Epithelial cell of proximal tubule (primary cell): ENCODE data around the gene HEMGN. TPM values are rescaled to one million over a fixed set of nuclear protein-coding genes. Genes with fewer than 3 reads are reported as not detected.

Experiments
- DNase-seq: peaks from one replicate; pipeline ENCODE4 v3.0.0-alpha.2; 2011; ENCODE audit warnings: low read depth
- H3K4me3 ChIP-seq: 2 replicates; pipeline ENCODE4 v1.5.1; 2011; ENCODE audit warnings: low read depth, mild to moderate bottlenecking, low read length
- total RNA-seq: library from RNA; depleted of rRNA; stranded (reverse); fragments of >200 nt; gene quantifications from 2 replicates; pipeline ENCODE4 v1.2.3, GENCODE V29; 2015
- TF ChIP-seq, protein P1 (sequence below): conservative IDR thresholded peaks from 2 replicates; pipeline ENCODE4 v1.5.1; 2012; ENCODE audit warnings: low read depth, mild to moderate bottlenecking, low read length

Gene HEMGN
- total RNA-seq, 1 donor from 2014 or later, result not detected

DNA sequence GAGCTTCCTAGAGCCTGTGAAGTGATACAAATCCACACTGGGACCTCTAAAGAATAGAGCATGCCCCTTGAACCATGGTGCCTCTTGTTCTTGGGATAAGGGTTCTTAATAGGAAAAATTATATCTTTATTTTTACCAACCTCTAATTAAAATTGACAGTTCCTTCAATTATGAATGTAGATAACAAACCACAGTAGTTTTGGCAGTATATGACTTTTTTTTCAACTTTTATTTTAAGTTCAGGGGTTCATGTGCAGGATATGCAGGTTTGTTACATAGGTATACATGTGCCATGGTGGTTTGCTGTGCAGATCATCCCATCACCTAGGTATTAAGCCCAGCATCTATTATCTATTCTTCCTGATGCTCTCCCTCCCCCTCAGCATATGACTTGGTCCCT, 974 bp downstream of the HEMGN start:
- TF ChIP-seq, protein P1, sequence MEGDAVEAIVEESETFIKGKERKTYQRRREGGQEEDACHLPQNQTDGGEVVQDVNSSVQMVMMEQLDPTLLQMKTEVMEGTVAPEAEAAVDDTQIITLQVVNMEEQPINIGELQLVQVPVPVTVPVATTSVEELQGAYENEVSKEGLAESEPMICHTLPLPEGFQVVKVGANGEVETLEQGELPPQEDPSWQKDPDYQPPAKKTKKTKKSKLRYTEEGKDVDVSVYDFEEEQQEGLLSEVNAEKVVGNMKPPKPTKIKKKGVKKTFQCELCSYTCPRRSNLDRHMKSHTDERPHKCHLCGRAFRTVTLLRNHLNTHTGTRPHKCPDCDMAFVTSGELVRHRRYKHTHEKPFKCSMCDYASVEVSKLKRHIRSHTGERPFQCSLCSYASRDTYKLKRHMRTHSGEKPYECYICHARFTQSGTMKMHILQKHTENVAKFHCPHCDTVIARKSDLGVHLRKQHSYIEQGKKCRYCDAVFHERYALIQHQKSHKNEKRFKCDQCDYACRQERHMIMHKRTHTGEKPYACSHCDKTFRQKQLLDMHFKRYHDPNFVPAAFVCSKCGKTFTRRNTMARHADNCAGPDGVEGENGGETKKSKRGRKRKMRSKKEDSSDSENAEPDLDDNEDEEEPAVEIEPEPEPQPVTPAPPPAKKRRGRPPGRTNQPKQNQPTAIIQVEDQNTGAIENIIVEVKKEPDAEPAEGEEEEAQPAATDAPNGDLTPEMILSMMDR, result no peak
- H3K4me3 ChIP-seq, result no peak overlapping the region
- no peak for DNase-seq

DNA sequence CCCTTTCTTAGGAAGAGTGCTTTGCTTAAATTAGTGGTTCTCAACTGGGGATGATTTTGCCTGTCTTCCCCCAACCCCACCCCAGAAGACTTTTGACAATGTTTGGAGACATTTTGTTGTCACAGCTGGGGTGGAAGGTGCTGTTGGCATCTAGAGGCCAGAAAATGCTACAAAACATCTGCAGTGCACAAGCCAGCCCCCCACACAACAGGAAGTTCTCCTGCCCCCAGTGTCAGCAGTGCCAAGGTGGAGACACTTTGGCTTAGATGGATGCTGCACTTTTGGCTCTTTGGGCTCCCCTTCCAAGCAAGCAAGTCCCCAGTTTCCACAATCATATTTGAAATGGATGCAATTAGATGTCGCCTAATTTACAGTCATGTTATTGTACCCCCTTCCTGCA, 2.7 kb downstream of the HEMGN start:
- TF ChIP-seq, protein P1, result no peak
- no peak for DNase-seq
- no peak overlapping the region for H3K4me3 ChIP-seq

DNA sequence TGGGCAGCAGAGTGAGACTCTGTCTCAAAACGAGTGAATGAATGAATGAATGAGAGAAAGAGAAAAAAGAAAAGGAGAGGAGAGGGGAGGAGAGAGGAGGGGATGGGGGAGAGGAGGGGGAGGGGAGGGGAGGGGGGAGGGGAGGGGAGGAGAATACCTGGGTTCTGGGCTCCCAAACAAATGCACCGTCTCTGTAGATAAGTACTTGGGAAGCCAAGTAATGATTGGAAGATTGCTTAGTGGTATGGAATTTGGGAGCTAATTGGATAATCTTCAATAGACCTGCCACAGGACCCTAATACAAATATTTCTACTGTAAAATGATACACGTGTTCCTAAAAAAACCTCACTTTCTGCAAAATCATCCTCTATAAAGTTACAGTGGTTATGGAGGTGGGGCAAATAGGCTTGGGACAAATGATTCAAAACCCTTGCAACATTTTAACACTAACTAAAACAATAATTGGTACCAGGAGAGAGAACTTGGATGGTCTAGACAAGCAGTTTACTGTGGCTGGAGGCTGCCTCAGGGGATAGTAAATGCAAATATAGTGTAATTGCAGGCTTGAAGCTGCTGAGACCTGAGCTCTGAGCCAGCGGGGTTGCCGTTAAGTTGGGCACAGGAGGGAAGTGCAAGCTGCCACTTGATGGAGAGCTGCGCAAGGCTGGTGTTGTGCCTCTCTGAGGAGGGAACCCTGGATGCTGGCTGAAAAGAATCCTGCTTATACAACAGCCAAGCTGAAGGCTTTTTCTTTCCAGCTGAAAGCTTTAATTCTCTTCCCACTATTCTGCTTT, 3.5 kb downstream of the HEMGN start:
- no peak overlapping the region for H3K4me3 ChIP-seq
- DNase-seq, result no peak
- TF ChIP-seq, protein P1, result no peak

DNA sequence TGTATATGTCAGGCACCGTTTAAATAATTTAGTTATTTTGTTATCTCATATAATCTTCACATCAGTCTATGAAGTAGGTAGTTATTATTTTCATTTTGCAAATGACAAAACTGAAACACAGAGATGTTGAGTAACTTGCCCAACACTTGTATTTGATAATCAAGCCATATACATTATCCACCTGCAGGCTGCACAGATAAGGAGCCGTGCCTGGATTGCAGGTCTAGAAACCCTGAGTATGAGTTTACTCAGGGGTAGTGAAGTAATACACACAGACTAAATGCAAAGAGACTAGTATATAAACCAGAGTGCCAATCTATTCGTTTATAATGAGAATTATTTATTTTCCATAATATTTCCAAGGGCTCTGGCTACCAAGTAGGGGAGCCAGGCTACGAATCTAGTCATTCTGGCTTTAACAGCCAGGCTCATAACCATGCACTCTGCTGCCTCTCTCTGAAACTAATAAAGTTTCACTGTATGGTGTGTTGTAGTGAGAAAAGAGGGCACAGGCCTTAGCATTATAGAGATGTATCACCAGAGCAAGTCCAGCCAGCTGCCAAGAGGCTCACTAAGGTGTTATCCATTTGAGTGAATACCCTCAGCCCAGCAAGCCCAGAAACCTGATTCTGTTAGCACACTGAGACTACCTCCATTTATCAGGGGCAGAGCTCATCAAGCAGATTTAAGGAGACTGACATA, 4.5 kb downstream of the HEMGN start:
- no peak for DNase-seq
- no peak overlapping the region for H3K4me3 ChIP-seq
- TF ChIP-seq, protein P1, result no peak

DNA sequence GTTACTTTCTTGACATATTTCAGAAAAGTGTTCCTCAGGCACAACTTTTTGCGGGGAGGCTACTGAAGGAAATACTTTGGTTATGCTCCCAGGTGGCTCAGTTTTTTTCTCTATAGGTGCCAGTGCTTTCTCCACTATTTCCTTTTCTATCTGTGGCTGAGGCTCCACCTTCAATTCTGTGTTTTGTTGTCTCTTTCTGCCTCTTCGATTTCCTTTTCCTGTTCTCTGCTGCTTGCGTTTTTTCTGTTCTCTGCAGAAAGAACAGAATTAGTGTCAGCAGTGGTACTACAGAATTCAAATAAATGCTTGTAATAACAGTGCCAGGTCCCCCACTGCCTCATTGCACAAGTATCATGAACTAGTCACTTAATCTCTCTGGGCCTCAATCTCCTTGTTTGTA, 7.0 kb downstream of the HEMGN start:
- no peak for DNase-seq
- H3K4me3 ChIP-seq, result no peak overlapping the region
- TF ChIP-seq, protein P1, result no peak

DNA sequence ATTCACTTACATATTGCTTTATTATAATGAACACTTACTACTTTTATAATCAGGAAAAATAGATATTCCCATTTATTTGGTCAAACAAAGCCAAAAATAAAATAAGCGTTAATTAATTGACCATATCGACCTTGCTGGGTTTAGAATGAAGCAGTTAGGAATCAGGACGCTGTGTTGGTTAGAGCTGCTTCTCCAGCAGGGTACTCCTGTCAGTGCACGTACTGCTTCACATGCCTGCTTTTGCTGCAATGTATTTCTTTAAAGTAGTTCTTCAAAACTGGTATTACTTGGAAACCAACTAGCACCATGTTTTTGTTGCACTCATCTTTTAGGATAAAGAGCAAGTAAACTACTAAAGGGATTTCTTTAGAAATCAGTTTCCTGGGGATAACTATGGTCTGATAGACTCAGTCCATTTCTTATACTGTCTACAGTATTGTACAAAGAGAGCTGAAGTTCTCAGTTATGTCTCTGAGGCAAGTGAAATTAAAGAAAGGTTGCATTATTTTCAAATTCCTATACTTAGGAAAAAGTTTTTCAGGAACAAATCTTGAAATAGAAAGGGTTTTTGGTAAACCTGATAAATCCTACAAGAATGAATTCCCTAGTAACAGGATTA, 8.9 kb downstream of the HEMGN start:
- TF ChIP-seq, protein P1, result no peak
- no peak overlapping the region for H3K4me3 ChIP-seq
- no peak for DNase-seq
